HEK293 (cell line): Measurements from ENCODE around the gene ARHGEF39.
"Not testable (repeated sequence)": the region's sequence is repeated elsewhere in the genome, so short reads cannot be mapped to it uniquely, and the experiment has no call there.

Experiments used
- CTCF ChIA-PET: fragments of 350-600 bp; formaldehyde crosslinking; extraction: SDS; loops from one replicate; lab custom pipeline; 2021; ENCODE audit warnings: antibody characterized with exemption; lab: Yijun Ruan, JAX
- POLR2A ChIA-PET: fragments of 300-600 bp; formaldehyde crosslinking; extraction: SDS; loops from one replicate; lab custom pipeline; 2020; ENCODE audit warnings: antibody characterized with exemption, inconsistent platforms; lab: Yijun Ruan, JAX
- H3K27ac ChIP-seq: fragments of 200-500 bp; sonication (Bioruptor generic); 2 replicates; pipeline ENCODE4 v1.5.1; 2014; ENCODE audit warnings: low read depth, low read length, control low read depth, inconsistent platforms; ENCODE audit errors: extremely low read depth
- H3K36me3 ChIP-seq, 2 experiments: fragments of 200-500 bp in 1 of 2; sonication (Bioruptor generic) in 1 of 2; 1 replicate in 1 of 2; 2 replicates in 1 of 2; pipeline ENCODE4 v1.5.1; 2014 to 2017; ENCODE audit warnings: inconsistent platforms in 2 of 2, low read length in 2 of 2; ENCODE audit not compliant: control insufficient read depth in 2 of 2, insufficient read depth in 1 of 2
- H3K4me1 ChIP-seq: fragments of 200-500 bp; sonication (Bioruptor generic); 2 replicates; pipeline ENCODE4 v1.5.1; 2014; ENCODE audit warnings: mild to moderate bottlenecking, low read length, inconsistent platforms; ENCODE audit not compliant: control insufficient read depth, insufficient read depth
- H3K4me3 ChIP-seq: 2 replicates; pipeline ENCODE4 v1.5.1; 2011; ENCODE audit warnings: low read depth, mild to moderate bottlenecking, control low read depth, low read length, moderate library complexity
- H3K9me3 ChIP-seq: fragments of 200-500 bp; sonication (Bioruptor generic); 2 replicates; pipeline ENCODE4 v1.5.1; 2014; ENCODE audit warnings: low read depth, low read length, inconsistent platforms; ENCODE audit not compliant: control insufficient read depth, insufficient read depth
- KLF9 ChIP-seq: fragments of 450-650 bp; formaldehyde crosslinking; IDR thresholded peaks from 2 replicates; pipeline ENCODE4 v1.5.1; 2016; ENCODE audit warnings: missing biosample characterization, missing genetic modification characterization, low read depth
- OVOL3 ChIP-seq: fragments of 450-650 bp; formaldehyde crosslinking; IDR thresholded peaks from 2 replicates; pipeline ENCODE4 v1.5.1; 2016; ENCODE audit warnings: missing biosample characterization, missing genetic modification characterization
- SALL2 ChIP-seq: fragments of 450-650 bp; formaldehyde crosslinking; IDR thresholded peaks from 2 replicates; pipeline ENCODE4 v1.5.0; 2017; ENCODE audit warnings: missing biosample characterization, mild to moderate bottlenecking, missing genetic modification characterization, borderline replicate concordance
- WT1 ChIP-seq: fragments of 450-650 bp; formaldehyde crosslinking; IDR thresholded peaks from 2 replicates; pipeline ENCODE4 v1.5.1; 2016; ENCODE audit warnings: missing biosample characterization, missing genetic modification characterization
- ZBTB1 ChIP-seq: fragments of 450-650 bp; formaldehyde crosslinking; IDR thresholded peaks from 2 replicates; pipeline ENCODE4 v1.5.1; 2016; ENCODE audit warnings: missing biosample characterization, missing genetic modification characterization
- ZIC2 ChIP-seq: fragments of 450-650 bp; formaldehyde crosslinking; IDR thresholded peaks from 2 replicates; pipeline ENCODE4 v1.5.1; 2016; ENCODE audit warnings: missing biosample characterization, missing genetic modification characterization
- ZNF155 ChIP-seq: fragments of 450-650 bp; formaldehyde crosslinking; IDR thresholded peaks from 2 replicates; pipeline ENCODE4 v1.5.1; 2016; ENCODE audit warnings: missing biosample characterization, missing genetic modification characterization
- ZNF302 ChIP-seq: fragments of 450-650 bp; formaldehyde crosslinking; IDR thresholded peaks from 2 replicates; pipeline ENCODE4 v1.5.1; 2016; ENCODE audit warnings: missing biosample characterization, missing genetic modification characterization, low read depth
- ZNF394 ChIP-seq: fragments of 450-650 bp; formaldehyde crosslinking; IDR thresholded peaks from 2 replicates; pipeline ENCODE4 v1.5.1; 2016; ENCODE audit warnings: missing biosample characterization, missing genetic modification characterization, mild to moderate bottlenecking, moderate library complexity, borderline replicate concordance
- ZNF548 ChIP-seq: fragments of 450-650 bp; formaldehyde crosslinking; IDR thresholded peaks from 2 replicates; pipeline ENCODE4 v1.5.1; 2016; ENCODE audit warnings: missing biosample characterization, missing genetic modification characterization
- ZNF555 ChIP-seq: fragments of 450-650 bp; formaldehyde crosslinking; conservative IDR thresholded peaks from 2 replicates; pipeline ENCODE4 v1.5.1; 2017; ENCODE audit warnings: missing biosample characterization, mild to moderate bottlenecking, missing genetic modification characterization, inconsistent platforms
- ZNF558 ChIP-seq: fragments of 450-650 bp; formaldehyde crosslinking; IDR thresholded peaks from 2 replicates; pipeline ENCODE4 v1.5.1; 2016; ENCODE audit warnings: missing biosample characterization, missing genetic modification characterization
- ZSCAN30 ChIP-seq: fragments of 450-650 bp; IDR thresholded peaks from 2 replicates; pipeline ENCODE4 v1.5.1; 2018; ENCODE audit warnings: missing biosample characterization, mild to moderate bottlenecking, missing genetic modification characterization, moderate library complexity
- ZSCAN4 ChIP-seq: fragments of 450-650 bp; formaldehyde crosslinking; IDR thresholded peaks from 2 replicates; pipeline ENCODE4 v1.5.1; 2017; ENCODE audit warnings: missing biosample characterization, missing genetic modification characterization
- TF ChIP-seq, protein P1 (sequence below): fragments of 450-650 bp; formaldehyde crosslinking; IDR thresholded peaks from 2 replicates; pipeline ENCODE4 v1.5.1; 2016; ENCODE audit warnings: missing biosample characterization, missing genetic modification characterization
- TF ChIP-seq, protein P2 (sequence below): fragments of 450-650 bp; formaldehyde crosslinking; IDR thresholded peaks from 2 replicates; pipeline ENCODE4 v1.5.1; 2016; ENCODE audit warnings: missing biosample characterization, missing genetic modification characterization

Gene ARHGEF39

GRCh38 chr9:35612066-35612465 is 52.9 kb downstream of the ARHGEF39 start:
- POLR2A ChIA-PET = interaction anchor here (1.5 to 2.2 kb wide), 2 partner anchors 40 to 53 kb away, joined by 4 to 5 read pairs; partner anchors contain the start of gene ARHGEF39
- not testable (repeated sequence) for H3K27ac ChIP-seq, H3K9me3 ChIP-seq, H3K4me1 ChIP-seq, H3K4me3 ChIP-seq
- peaks cover 0 to 35% of the 10 kb centered on the region in 2 experiments; a peak in 1 of 3 replicates for H3K36me3 ChIP-seq
- CTCF ChIA-PET = interaction anchor here (0.6 to 4.1 kb wide), 19 partner anchors 8 to 295 kb away, joined by 3 to 22 read pairs (median 6); partner anchors contain the start of genes CCDC107, RMRP and TESK1
- TF ChIP-seq ZIC2 (tag by site-specific recombination) = peak; percentile 28; the same call in 1 of the 2 replicates

DNA sequence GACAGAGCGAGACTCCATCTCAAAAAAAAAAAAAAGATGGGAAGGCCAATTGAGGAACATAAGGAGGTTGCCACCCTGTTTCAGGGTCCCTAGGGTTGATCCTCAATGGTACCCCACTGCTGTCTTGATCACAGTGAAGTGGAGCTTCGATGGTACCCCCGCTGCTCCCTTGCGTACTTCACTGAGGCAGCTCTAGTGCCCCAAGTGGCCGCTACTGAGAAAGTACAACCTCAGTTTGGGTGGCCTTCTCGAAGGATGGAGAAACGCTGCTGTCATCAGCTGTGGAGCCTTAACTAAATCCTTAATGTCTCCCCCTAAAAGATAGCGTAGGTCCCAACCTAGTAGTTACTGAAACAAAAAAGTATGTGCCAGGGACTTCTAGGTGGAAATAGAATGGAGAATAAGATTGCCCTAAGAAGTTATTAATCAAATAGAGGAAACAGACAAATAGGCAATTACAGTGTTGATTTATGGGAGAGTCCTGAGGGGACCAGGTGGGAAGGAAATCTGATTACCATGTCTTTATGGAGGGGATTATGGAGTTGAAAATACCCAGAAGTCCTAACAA is 53.7 kb downstream of the ARHGEF39 start:
- Histone ChIP-seq H3K36me3 (peaks cover 0 to 41% of the 10 kb centered on the region in 2 experiments; a peak in 1 of 3 replicates), H3K4me1 (no peaks in the 10 kb centered on the region)
- CTCF ChIA-PET = interaction anchor here (0.6 to 4.1 kb wide), 22 partner anchors 7 to 226 kb away, joined by 3 to 22 read pairs (median 5); partner anchors contain the start of genes ARHGEF39, CCDC107, RMRP and TESK1
- POLR2A ChIA-PET = interaction anchor here (1.5 to 2.2 kb wide), 2 partner anchors 41 to 54 kb away, joined by 4 to 5 read pairs; partner anchors contain the start of gene ARHGEF39
- TF ChIP-seq WT1 (tag by site-specific recombination) = no peak
- no peak for TF ChIP-seq KLF9 (tag by site-specific recombination)
- no peak for TF ChIP-seq OVOL3 (tag by site-specific recombination)
- TF ChIP-seq, protein P1, sequence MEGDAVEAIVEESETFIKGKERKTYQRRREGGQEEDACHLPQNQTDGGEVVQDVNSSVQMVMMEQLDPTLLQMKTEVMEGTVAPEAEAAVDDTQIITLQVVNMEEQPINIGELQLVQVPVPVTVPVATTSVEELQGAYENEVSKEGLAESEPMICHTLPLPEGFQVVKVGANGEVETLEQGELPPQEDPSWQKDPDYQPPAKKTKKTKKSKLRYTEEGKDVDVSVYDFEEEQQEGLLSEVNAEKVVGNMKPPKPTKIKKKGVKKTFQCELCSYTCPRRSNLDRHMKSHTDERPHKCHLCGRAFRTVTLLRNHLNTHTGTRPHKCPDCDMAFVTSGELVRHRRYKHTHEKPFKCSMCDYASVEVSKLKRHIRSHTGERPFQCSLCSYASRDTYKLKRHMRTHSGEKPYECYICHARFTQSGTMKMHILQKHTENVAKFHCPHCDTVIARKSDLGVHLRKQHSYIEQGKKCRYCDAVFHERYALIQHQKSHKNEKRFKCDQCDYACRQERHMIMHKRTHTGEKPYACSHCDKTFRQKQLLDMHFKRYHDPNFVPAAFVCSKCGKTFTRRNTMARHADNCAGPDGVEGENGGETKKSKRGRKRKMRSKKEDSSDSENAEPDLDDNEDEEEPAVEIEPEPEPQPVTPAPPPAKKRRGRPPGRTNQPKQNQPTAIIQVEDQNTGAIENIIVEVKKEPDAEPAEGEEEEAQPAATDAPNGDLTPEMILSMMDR = peak; percentile 42; the same call in 1 of the 2 replicates
- TF ChIP-seq ZNF302 = no peak
- no peak for TF ChIP-seq ZNF558 (tag by site-specific recombination)
- TF ChIP-seq, protein P2, sequence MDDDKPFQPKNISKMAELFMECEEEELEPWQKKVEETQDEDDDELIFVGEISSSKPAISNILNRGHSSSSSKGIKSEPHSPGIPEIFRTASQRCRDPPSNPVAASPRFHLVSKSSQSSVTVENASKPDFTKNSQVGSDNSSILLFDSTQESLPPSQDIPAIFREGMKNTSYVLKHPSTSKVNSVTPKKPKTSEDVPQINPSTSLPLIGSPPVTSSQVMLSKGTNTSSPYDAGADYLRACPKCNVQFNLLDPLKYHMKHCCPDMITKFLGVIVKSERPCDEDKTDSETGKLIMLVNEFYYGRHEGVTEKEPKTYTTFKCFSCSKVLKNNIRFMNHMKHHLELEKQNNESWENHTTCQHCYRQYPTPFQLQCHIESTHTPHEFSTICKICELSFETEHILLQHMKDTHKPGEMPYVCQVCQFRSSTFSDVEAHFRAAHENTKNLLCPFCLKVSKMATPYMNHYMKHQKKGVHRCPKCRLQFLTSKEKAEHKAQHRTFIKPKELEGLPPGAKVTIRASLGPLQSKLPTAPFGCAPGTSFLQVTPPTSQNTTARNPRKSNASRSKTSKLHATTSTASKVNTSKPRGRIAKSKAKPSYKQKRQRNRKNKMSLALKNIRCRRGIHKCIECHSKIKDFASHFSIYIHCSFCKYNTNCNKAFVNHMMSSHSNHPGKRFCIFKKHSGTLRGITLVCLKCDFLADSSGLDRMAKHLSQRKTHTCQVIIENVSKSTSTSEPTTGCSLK = no peak
- TF ChIP-seq, all 188 proteins: peak for 1
- no peak overlapping the region for H3K27ac ChIP-seq
- no peak overlapping the region for H3K4me3 ChIP-seq
- no peaks in the 10 kb centered on the region for H3K9me3 ChIP-seq

DNA sequence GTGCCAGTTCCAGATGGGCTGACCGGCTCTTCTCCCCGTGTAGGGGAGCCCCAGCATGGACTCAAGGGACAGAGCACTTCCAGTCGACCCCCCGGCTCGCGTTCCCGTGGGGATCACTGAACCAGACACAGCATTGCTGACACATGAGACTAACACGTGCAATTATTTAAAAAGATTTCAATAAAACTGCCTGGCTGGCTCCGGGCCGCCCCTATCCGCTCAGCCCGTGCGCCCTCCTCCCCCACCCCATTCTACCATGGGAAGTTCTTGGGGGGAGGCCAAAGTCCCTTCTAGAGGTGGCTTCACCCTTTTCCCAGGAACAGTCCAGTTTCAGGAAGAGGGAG is 55.2 kb downstream of the ARHGEF39 start:
- Histone ChIP-seq H3K9me3 (no peaks in the 10 kb centered on the region), H3K4me1 (no peaks in the 10 kb centered on the region), H3K36me3 (peaks cover 0 to 41% of the 10 kb centered on the region in 2 experiments; a peak in 1 of 3 replicates), H3K4me3 (no peak overlapping the region), H3K27ac (no peak overlapping the region)
- TF ChIP-seq ZNF155 (tag by site-specific recombination) = no peak
- TF ChIP-seq ZSCAN30 (tag by site-specific recombination) = no peak
- no peak for TF ChIP-seq ZBTB1
- TF ChIP-seq ZNF394 (tag by site-specific recombination) = no peak
- no peak for TF ChIP-seq ZNF555 (tag by site-specific recombination)
- TF ChIP-seq, protein P2 = no peak
- TF ChIP-seq ZSCAN4 = no peak
- TF ChIP-seq ZNF548 (tag by site-specific recombination) = no peak
- TF ChIP-seq SALL2 (tag by site-specific recombination) = no peak
- CTCF ChIA-PET = interaction anchor here (2.9 to 3.5 kb wide), 2 partner anchors 19 to 37 kb away, joined by 19 to 22 read pairs; no protein-coding TSS in a partner anchor
- POLR2A ChIA-PET = interaction anchor here (0.6 to 2.2 kb wide), 3 partner anchors 19 to 432 kb away, joined by 3 to 5 read pairs (median 5); partner anchors contain the start of gene ARHGEF39
